ENCODE measurements around the gene GIT1. TPM values are rescaled to one million over a fixed set of nuclear protein-coding genes. Genes with fewer than 3 reads are reported as not detected.

Gene GIT1
- total and polyA plus RNA-seq, 8 donors = 38.7 to 57.3 (median 40.7) TPM

GRCh38 chr17:29596811-29597210, 7.4 kb upstream of the GIT1 start:
- Histone ChIP-seq H3K36me3 (no peaks in the 10 kb centered on the region), H3K27ac (no peak overlapping the region), H3K4me1 (peaks cover 10 to 22% of the 10 kb centered on the region in 2 donors), H3K27me3 (peaks cover 0 to 29% of the 10 kb centered on the region in 2 donors), H3K9me3 (no peaks in the 10 kb centered on the region), H3K4me3 (no peak overlapping the region)
- DNase-seq (no peak), ATAC-seq (no peak)
- TF ChIP-seq CTCF (IDR thresholded peaks at IDR 0.05) = no peak
- intact Hi-C loops (cut with DNase I) = no loop called here

GRCh38 chr17:29595943-29596774, 6.7 kb upstream of the GIT1 start:
- H3K27ac ChIP-seq = no peak overlapping the region
- ATAC-seq = no peak
- no peak for DNase-seq
- no peaks in the 10 kb centered on the region for H3K36me3 ChIP-seq
- TF ChIP-seq CTCF (IDR thresholded peaks at IDR 0.05) = no peak
- intact Hi-C loops (cut with DNase I) = no loop called here
- peaks cover 14 to 29% of the 10 kb centered on the region in 2 donors for H3K4me1 ChIP-seq
- no peak overlapping the region for H3K4me3 ChIP-seq
- H3K27me3 ChIP-seq = peaks cover 0 to 36% of the 10 kb centered on the region in 2 donors
- no peaks in the 10 kb centered on the region for H3K9me3 ChIP-seq

- no peak for TF ChIP-seq CTCF (IDR thresholded peaks at IDR 0.05)
- ATAC-seq (no peak), DNase-seq (peak in 1 of 4 donors; percentile 7)
- intact Hi-C loops (cut with DNase I) = no loop called here
- Histone ChIP-seq H3K9me3 (no peaks in the 10 kb centered on the region), H3K27me3 (peaks cover 0 to 44% of the 10 kb centered on the region in 2 donors), H3K27ac (no peak overlapping the region), H3K4me3 (no peak overlapping the region), H3K36me3 (no peaks in the 10 kb centered on the region), H3K4me1 (peaks cover 22 to 37% of the 10 kb centered on the region in 2 donors)
Observed at GRCh38 chr17:29595107-29595942, 5.9 kb upstream of the GIT1 start.

GRCh38 chr17:29594519-29595090, 5.2 kb upstream of the GIT1 start:
- H3K4me1 ChIP-seq = peaks cover 28 to 44% of the 10 kb centered on the region in 2 donors
- no peak overlapping the region for H3K4me3 ChIP-seq

More at GRCh38 chr17:29594519-29595090, 5.2 kb upstream of the GIT1 start:
- no peak for TF ChIP-seq CTCF (IDR thresholded peaks at IDR 0.05)
- no peaks in the 10 kb centered on the region for H3K36me3 ChIP-seq
- peaks cover 0 to 46% of the 10 kb centered on the region in 2 donors for H3K27me3 ChIP-seq
- DNase-seq (no peak), ATAC-seq (no peak)
- H3K9me3 ChIP-seq = no peaks in the 10 kb centered on the region
- no peak overlapping the region for H3K27ac ChIP-seq
- intact Hi-C loops (cut with DNase I) = no loop called here
